HepG2 (cell line): ENCODE data around the gene FSIP1. TPM values are rescaled to one million over a fixed set of nuclear protein-coding genes. Genes with fewer than 3 reads are reported as not detected.
A peak's percentile ranks its signal among the peaks of the same experiment; 100 is the strongest.

Experiments
- CC2D1A ChIP-seq: sonication (generic); formaldehyde crosslinking; IDR thresholded peaks from 2 replicates; pipeline ENCODE4 v1.8.1; 2023; ENCODE audit warnings: mild to moderate bottlenecking, missing genetic modification reagents
- GFI1 ChIP-seq: sonication (generic); formaldehyde crosslinking; IDR thresholded peaks from 2 replicates; pipeline ENCODE4 v1.5.0; 2020; ENCODE audit warnings: missing genetic modification reagents, mild to moderate bottlenecking, borderline replicate concordance
- JUND ChIP-seq: sonication (generic); formaldehyde crosslinking; IDR thresholded peaks from 2 replicates; pipeline ENCODE4 v1.8.0; 2022; ENCODE audit warnings: mild to moderate bottlenecking, missing genetic modification reagents
- KAT8 ChIP-seq: IDR thresholded peaks from 2 replicates; pipeline ENCODE4 v1.6.1; 2016; ENCODE audit warnings: missing genetic modification reagents, missing compliant biosample characterization
- KDM3A ChIP-seq: IDR thresholded peaks from 2 replicates; pipeline ENCODE4 v1.6.1; 2018; ENCODE audit warnings: low read depth, missing compliant biosample characterization
- NR1H2 ChIP-seq: sonication (generic); formaldehyde crosslinking; IDR thresholded peaks from 2 replicates; pipeline ENCODE4 v1.8.1; 2022; ENCODE audit warnings: low read depth, missing genetic modification reagents, borderline replicate concordance
- SYNCRIP ChIP-seq: fragments of 200-400 bp; formaldehyde crosslinking; IDR thresholded peaks from 2 replicates; pipeline ENCODE4 v1.6.1; 2018; ENCODE audit warnings: mild to moderate bottlenecking, low read depth, low read length; ENCODE audit not compliant: insufficient read depth
- TOPORS ChIP-seq: sonication (generic); formaldehyde crosslinking; IDR thresholded peaks from 2 replicates; pipeline ENCODE4 v1.8.0; 2023; ENCODE audit warnings: mild to moderate bottlenecking, missing genetic modification reagents
- ZFYVE20 ChIP-seq: sonication (generic); formaldehyde crosslinking; IDR thresholded peaks from 2 replicates; pipeline ENCODE4 v1.8.0; 2023; ENCODE audit warnings: low read depth, mild to moderate bottlenecking, moderate library complexity, missing genetic modification reagents, borderline replicate concordance
- ZMYM2 ChIP-seq: sonication (generic); formaldehyde crosslinking; IDR thresholded peaks from 2 replicates; pipeline ENCODE4 v1.8.0; 2022; ENCODE audit warnings: mild to moderate bottlenecking, missing genetic modification reagents
- ZNF20 ChIP-seq: sonication (generic); formaldehyde crosslinking; IDR thresholded peaks from 2 replicates; pipeline ENCODE4 v1.4.0; 2020; ENCODE audit warnings: mild to moderate bottlenecking, moderate library complexity, missing genetic modification reagents
- ZNF724P ChIP-seq: sonication (generic); formaldehyde crosslinking; IDR thresholded peaks from 2 replicates; pipeline ENCODE4 v1.8.0; 2022; ENCODE audit warnings: missing genetic modification reagents, borderline replicate concordance
- ZNF777 ChIP-seq: sonication (generic); formaldehyde crosslinking; IDR thresholded peaks from 2 replicates; pipeline ENCODE4 v1.4.0; 2020; ENCODE audit warnings: missing genetic modification reagents
- ZSCAN20 ChIP-seq: sonication (generic); formaldehyde crosslinking; IDR thresholded peaks from 2 replicates; pipeline ENCODE4 v1.4.0; 2020; ENCODE audit warnings: missing genetic modification reagents, mild to moderate bottlenecking, borderline replicate concordance
- polyA plus RNA-seq, 8 experiments: library from polyadenylated mRNA; depleted of rRNA in 3 of 8; stranded (reverse) in 7 of 8; unstranded in 1 of 8; fragments of >200 nt; fragmentation: Illumina TruSeq in 4 of 8; extraction: Trizol in 4 of 8; gene quantifications; 2 replicates each; pipeline versions ENCODE4 v1.2.1 to v1.2.3, GENCODE V29; 2011 to 2016; ENCODE audit warnings: low read depth in 4 of 8, missing spikeins in 1 of 8, mixed read lengths in 1 of 8; ENCODE audit not compliant: insufficient read depth in 1 of 8
- total RNA-seq, 5 experiments: library from RNA; depleted of rRNA; stranded (reverse); fragments of >200 nt; fragmentation: Illumina TruSeq; extraction: Trizol; gene quantifications; 2 replicates each; pipeline ENCODE4 v1.2.3, GENCODE V29; 2016; ENCODE audit warnings: low read depth in 1 of 5
- TF ChIP-seq, protein P1 (sequence below), 2 experiments: sonication (generic) in 1 of 2; formaldehyde crosslinking in 1 of 2; IDR thresholded peaks; 2 replicates each; pipeline versions ENCODE4 v1.4.0 to v1.6.1; 2016 to 2020; ENCODE audit warnings: borderline replicate concordance in 1 of 2, low read depth in 1 of 2, mild to moderate bottlenecking in 1 of 2, missing genetic modification reagents in 1 of 2
- TF ChIP-seq, protein P2 (sequence below): sonication (generic); formaldehyde crosslinking; IDR thresholded peaks from 2 replicates; pipeline ENCODE4 v1.4.0; 2020; ENCODE audit warnings: missing genetic modification reagents
- TF ChIP-seq, protein P3 (sequence below): sonication (generic); formaldehyde crosslinking; IDR thresholded peaks from 2 replicates; pipeline ENCODE4 v1.9.0; 2022; ENCODE audit warnings: missing genetic modification reagents, mild to moderate bottlenecking, borderline replicate concordance

The FSIP1 gene
- total and polyA plus RNA-seq, 2 of the 13 experiments (the other 11 are each of a cell fraction or from before 2014, with no cell fraction given): 0.18 TPM; not detected in 1

DNA sequence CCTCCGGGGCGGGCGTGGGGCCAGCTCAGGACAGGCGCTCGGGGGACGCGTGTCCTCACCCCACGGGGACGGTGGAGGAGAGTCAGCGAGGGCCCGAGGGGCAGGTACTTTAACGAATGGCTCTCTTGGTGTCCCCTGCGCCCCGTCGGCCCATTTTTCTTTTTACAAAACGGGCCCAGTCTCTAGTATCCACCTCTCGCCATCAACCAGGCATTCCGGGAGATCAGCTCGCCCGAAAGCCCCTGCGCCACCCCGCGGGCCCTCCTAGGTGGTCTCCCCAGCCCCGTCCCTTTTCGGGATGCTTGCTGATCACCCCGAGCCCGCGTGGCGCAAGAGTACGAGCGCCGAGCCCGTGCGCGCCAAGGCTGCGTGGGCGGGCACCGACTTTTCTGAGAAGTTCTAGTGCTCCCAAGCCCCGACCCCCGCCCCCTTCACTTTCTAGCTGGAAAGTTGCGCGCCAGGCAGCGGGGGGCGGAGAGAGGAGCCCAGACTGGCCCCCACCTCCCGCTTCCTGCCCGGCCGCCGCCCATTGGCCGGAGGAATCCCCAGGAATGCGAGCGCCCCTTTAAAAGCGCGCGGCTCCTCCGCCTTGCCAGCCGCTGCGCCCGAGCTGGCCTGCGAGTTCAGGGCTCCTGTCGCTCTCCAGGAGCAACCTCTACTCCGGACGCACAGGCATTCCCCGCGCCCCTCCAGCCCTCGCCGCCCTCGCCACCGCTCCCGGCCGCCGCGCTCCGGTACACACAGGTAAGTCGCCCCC lies 202.0 kb downstream of the FSIP1 start, which contains the start of gene THBS1 (continued):
- TF ChIP-seq ZSCAN20 (CRISPR knock-in tag) (0 out of 2 replicates have a peak, but pooled peaks have one; percentile 18), GFI1 (CRISPR knock-in tag) (peak; percentile 38; the same call in 1 of the 2 replicates), NR1H2 (no peak), TOPORS (no peak), ZMYM2 (CRISPR knock-in tag) (peak; percentile 57; the same call in 1 of the 2 replicates), ZNF777 (CRISPR knock-in tag) (peak; percentile 97), ZFYVE20 (CRISPR knock-in tag) (no peak; the same call in 1 of the 2 replicates), KDM3A (CRISPR knock-in tag) (peak; percentile 80; the same call in 1 of the 2 replicates), ZNF20 (CRISPR knock-in tag) (no peak), KAT8 (CRISPR knock-in tag) (no peak), CC2D1A (CRISPR knock-in tag) (0 out of 2 replicates have a peak, but pooled peaks have one; percentile 75), SYNCRIP (no peak), JUND (CRISPR knock-in tag) (0 out of 2 replicates have a peak, but pooled peaks have one; percentile 24), ZNF724P (peak; percentile 25; the same call in 1 of the 2 replicates)
- TF ChIP-seq, protein P1, sequence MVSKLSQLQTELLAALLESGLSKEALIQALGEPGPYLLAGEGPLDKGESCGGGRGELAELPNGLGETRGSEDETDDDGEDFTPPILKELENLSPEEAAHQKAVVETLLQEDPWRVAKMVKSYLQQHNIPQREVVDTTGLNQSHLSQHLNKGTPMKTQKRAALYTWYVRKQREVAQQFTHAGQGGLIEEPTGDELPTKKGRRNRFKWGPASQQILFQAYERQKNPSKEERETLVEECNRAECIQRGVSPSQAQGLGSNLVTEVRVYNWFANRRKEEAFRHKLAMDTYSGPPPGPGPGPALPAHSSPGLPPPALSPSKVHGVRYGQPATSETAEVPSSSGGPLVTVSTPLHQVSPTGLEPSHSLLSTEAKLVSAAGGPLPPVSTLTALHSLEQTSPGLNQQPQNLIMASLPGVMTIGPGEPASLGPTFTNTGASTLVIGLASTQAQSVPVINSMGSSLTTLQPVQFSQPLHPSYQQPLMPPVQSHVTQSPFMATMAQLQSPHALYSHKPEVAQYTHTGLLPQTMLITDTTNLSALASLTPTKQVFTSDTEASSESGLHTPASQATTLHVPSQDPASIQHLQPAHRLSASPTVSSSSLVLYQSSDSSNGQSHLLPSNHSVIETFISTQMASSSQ (IDR thresholded peaks at IDR 0.05; ENCODE audit: low read depth): no peak
- TF ChIP-seq, protein P1 (CRISPR knock-in tag; IDR thresholded peaks at IDR 0.05; ENCODE audit: borderline replicate concordance): peak; percentile 43; the same call in 1 of the 2 replicates
- TF ChIP-seq, protein P2, sequence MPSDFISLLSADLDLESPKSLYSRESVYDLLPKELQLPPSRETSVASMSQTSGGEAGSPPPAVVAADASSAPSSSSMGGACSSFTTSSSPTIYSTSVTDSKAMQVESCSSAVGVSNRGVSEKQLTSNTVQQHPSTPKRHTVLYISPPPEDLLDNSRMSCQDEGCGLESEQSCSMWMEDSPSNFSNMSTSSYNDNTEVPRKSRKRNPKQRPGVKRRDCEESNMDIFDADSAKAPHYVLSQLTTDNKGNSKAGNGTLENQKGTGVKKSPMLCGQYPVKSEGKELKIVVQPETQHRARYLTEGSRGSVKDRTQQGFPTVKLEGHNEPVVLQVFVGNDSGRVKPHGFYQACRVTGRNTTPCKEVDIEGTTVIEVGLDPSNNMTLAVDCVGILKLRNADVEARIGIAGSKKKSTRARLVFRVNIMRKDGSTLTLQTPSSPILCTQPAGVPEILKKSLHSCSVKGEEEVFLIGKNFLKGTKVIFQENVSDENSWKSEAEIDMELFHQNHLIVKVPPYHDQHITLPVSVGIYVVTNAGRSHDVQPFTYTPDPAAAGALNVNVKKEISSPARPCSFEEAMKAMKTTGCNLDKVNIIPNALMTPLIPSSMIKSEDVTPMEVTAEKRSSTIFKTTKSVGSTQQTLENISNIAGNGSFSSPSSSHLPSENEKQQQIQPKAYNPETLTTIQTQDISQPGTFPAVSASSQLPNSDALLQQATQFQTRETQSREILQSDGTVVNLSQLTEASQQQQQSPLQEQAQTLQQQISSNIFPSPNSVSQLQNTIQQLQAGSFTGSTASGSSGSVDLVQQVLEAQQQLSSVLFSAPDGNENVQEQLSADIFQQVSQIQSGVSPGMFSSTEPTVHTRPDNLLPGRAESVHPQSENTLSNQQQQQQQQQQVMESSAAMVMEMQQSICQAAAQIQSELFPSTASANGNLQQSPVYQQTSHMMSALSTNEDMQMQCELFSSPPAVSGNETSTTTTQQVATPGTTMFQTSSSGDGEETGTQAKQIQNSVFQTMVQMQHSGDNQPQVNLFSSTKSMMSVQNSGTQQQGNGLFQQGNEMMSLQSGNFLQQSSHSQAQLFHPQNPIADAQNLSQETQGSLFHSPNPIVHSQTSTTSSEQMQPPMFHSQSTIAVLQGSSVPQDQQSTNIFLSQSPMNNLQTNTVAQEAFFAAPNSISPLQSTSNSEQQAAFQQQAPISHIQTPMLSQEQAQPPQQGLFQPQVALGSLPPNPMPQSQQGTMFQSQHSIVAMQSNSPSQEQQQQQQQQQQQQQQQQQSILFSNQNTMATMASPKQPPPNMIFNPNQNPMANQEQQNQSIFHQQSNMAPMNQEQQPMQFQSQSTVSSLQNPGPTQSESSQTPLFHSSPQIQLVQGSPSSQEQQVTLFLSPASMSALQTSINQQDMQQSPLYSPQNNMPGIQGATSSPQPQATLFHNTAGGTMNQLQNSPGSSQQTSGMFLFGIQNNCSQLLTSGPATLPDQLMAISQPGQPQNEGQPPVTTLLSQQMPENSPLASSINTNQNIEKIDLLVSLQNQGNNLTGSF: no peak
- TF ChIP-seq, protein P3, sequence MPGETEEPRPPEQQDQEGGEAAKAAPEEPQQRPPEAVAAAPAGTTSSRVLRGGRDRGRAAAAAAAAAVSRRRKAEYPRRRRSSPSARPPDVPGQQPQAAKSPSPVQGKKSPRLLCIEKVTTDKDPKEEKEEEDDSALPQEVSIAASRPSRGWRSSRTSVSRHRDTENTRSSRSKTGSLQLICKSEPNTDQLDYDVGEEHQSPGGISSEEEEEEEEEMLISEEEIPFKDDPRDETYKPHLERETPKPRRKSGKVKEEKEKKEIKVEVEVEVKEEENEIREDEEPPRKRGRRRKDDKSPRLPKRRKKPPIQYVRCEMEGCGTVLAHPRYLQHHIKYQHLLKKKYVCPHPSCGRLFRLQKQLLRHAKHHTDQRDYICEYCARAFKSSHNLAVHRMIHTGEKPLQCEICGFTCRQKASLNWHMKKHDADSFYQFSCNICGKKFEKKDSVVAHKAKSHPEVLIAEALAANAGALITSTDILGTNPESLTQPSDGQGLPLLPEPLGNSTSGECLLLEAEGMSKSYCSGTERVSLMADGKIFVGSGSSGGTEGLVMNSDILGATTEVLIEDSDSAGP (CRISPR knock-in tag): peak; percentile 61; the same call in 1 of the 2 replicates
